ENCODE data around the gene SORT1. TPM values are rescaled to one million over a fixed set of nuclear protein-coding genes. Genes with fewer than 3 reads are reported as not detected.

SORT1 gene
- total RNA-seq, 2 donors from 2014 or later: 44.9 to 46.2 TPM

DNA sequence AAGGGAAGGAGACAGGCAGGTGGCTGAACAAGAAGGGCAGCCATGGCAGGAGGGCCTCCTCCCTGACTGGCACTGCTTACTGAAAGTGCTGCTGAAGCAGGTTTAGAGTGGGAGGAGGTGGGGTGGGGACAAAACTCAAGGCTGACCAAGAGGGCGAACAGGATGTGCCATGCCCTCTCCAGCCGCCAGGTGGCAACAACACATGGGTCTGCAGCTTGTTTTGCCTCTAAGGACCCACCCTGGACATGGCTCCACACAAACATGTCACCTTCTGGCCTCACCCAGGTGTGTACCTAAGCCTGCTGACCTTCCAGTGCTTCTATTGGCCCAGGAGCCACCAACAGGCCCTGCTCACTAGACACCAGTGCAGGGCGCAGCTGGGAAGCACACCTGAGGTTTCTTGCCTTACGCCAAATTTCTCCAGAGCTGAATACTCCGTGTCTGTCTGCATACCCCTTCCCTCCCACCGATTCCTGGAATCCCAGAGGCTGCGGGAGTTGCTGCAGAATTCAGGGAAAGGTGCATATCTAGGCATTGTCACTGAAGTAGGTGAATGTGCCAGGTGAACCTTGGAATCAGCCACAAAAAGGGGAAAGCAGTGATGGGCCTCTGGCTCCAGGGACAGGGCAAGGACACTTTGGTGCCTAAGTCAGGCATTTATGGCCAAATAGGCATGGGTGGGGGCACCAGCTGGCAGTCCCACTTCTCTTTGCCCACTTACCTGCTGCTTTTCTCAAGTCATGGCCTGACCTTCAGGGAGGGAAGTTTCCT, 120.1 kb downstream of the SORT1 start:
- H3K4me3 Mint-ChIP-seq: no peak overlapping the region
- no peak overlapping the region for H3K9ac ChIP-seq (ENCODE audit: extremely low read depth, low read length, poor library complexity, severe bottlenecking)
- peak overlapping the region; percentile 66 for H3K27ac Mint-ChIP-seq

DNA sequence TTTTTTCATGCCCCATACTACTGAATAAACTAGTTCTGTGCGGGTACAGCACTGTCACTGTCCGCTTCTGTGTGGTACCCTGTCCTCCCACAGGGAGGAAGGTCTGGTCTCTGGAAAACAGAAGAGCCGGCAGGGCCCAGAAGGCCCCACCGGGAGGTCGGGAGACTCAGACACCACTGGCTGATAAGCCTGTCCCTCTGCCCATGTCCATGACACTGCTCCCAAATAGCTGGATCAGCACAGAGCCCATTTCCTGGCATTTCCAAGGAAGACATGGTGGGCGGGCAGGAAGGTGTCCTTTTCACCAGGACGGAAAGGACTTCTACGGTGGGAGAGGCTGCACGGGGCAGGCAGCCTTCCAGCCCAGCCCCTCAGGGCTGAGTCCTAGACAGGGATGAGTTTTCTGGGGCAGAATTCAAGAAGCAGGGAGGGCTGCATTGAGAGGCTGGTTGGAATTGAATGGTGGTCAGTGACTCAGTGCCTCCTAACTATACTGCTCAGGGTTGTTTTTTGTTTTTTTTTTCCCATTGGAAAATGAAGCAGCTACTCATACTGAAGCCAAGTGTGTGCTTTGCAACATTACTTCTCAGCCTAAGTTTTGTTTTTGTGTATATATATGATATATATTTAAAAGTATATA, 121.9 kb downstream of the SORT1 start:
- peak overlapping the region; percentile 73 for H3K27ac ChIP-seq (ENCODE audit: low read depth, low read length)
- no peak overlapping the region for H3K4me3 Mint-ChIP-seq

More for the DNA sequence above, 120.1 kb downstream of the SORT1 start:
- Histone ChIP-seq H3K27ac (ENCODE audit: low read depth, low read length) (no peak overlapping the region), H3K36me3 (ENCODE audit: control insufficient read depth, insufficient read depth, low read length) (peaks cover 21% of the 10 kb centered on the region), H3K27me3 (ENCODE audit: control insufficient read depth, insufficient read depth, low read length, poor library complexity, severe bottlenecking) (no peaks in the 10 kb centered on the region), H3K4me1 (ENCODE audit: control insufficient read depth, insufficient read depth, low read length) (peaks cover 8% of the 10 kb centered on the region), H3K9me3 (ENCODE audit: control insufficient read depth, low read length) (no peaks in the 10 kb centered on the region), H3K4me3 (ENCODE audit: low read length) (no peak overlapping the region)
- 68 to 71% methylated on average over 4 to 7 of the region's 7 CpGs for WGBS, 2 experiments (ENCODE audit: insufficient coverage in 1 of 2, insufficient read length in 1 of 2)
- TF ChIP-seq, protein P1, sequence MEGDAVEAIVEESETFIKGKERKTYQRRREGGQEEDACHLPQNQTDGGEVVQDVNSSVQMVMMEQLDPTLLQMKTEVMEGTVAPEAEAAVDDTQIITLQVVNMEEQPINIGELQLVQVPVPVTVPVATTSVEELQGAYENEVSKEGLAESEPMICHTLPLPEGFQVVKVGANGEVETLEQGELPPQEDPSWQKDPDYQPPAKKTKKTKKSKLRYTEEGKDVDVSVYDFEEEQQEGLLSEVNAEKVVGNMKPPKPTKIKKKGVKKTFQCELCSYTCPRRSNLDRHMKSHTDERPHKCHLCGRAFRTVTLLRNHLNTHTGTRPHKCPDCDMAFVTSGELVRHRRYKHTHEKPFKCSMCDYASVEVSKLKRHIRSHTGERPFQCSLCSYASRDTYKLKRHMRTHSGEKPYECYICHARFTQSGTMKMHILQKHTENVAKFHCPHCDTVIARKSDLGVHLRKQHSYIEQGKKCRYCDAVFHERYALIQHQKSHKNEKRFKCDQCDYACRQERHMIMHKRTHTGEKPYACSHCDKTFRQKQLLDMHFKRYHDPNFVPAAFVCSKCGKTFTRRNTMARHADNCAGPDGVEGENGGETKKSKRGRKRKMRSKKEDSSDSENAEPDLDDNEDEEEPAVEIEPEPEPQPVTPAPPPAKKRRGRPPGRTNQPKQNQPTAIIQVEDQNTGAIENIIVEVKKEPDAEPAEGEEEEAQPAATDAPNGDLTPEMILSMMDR (conservative IDR thresholded peaks at IDR 0.05): peak; percentile 96
- H3K27me3 Mint-ChIP-seq (ENCODE audit: insufficient read depth): peaks cover 2% of the 10 kb centered on the region
- peak; percentile 96 for DNase-seq
- peaks cover 45% of the 10 kb centered on the region for H3K4me1 Mint-ChIP-seq
- H3K36me3 Mint-ChIP-seq (ENCODE audit: low read depth): peaks cover 25% of the 10 kb centered on the region
- no peaks in the 10 kb centered on the region for H3K9me3 Mint-ChIP-seq

More for the DNA sequence above, 121.9 kb downstream of the SORT1 start:
- Histone ChIP-seq H3K9ac (ENCODE audit: extremely low read depth, low read length, poor library complexity, severe bottlenecking) (no peak overlapping the region), H3K27me3 (ENCODE audit: control insufficient read depth, insufficient read depth, low read length, poor library complexity, severe bottlenecking) (no peaks in the 10 kb centered on the region), H3K4me3 (ENCODE audit: low read length) (no peak overlapping the region), H3K9me3 (ENCODE audit: control insufficient read depth, low read length) (no peaks in the 10 kb centered on the region), H3K36me3 (ENCODE audit: control insufficient read depth, insufficient read depth, low read length) (peaks cover 21% of the 10 kb centered on the region), H3K4me1 (ENCODE audit: control insufficient read depth, insufficient read depth, low read length) (peaks cover 8% of the 10 kb centered on the region)
- WGBS, 2 experiments (ENCODE audit: insufficient coverage in 1 of 2, insufficient read length in 1 of 2): 80 to 81% methylated on average over 5 to 9 of the region's 9 CpGs
- TF ChIP-seq, protein P1 (conservative IDR thresholded peaks at IDR 0.05): no peak
- H3K9me3 Mint-ChIP-seq: no peaks in the 10 kb centered on the region
- peaks cover 2% of the 10 kb centered on the region for H3K27me3 Mint-ChIP-seq (ENCODE audit: insufficient read depth)
- peaks cover 20% of the 10 kb centered on the region for H3K36me3 Mint-ChIP-seq (ENCODE audit: low read depth)
- no peak for DNase-seq
- H3K27ac Mint-ChIP-seq: peak overlapping the region; percentile 17
- H3K4me1 Mint-ChIP-seq: peaks cover 29% of the 10 kb centered on the region

Data from endodermal cell (in vitro differentiated cells).